C4-2B (cell line): ENCODE data around the gene SOD1.

Source experiments
- ZFX ChIP-seq: fragments of 450-650 bp; IDR thresholded peaks from 2 replicates; pipeline ENCODE4 v1.6.1; 2017
- TF ChIP-seq, protein P1 (sequence below): fragments of 450-650 bp; conservative IDR thresholded peaks from 2 replicates; pipeline ENCODE4 v1.5.1; 2017; ENCODE audit warnings: mild to moderate bottlenecking

DNA sequence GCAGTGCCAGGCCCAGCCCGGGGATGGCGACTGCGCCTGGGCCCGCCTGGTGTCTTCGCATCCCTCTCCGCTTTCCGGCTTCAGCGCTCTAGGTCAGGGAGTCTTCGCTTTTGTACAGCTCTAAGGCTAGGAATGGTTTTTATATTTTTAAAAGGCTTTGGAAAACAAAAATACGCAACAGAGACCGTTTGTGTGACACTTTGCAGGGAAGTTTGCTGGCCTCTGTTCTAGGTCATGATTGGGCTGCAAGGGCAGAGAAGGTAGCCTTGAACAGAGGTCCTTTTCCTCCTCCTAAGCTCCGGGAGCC, 719 bp downstream of the SOD1 start:
- TF ChIP-seq, protein P1, sequence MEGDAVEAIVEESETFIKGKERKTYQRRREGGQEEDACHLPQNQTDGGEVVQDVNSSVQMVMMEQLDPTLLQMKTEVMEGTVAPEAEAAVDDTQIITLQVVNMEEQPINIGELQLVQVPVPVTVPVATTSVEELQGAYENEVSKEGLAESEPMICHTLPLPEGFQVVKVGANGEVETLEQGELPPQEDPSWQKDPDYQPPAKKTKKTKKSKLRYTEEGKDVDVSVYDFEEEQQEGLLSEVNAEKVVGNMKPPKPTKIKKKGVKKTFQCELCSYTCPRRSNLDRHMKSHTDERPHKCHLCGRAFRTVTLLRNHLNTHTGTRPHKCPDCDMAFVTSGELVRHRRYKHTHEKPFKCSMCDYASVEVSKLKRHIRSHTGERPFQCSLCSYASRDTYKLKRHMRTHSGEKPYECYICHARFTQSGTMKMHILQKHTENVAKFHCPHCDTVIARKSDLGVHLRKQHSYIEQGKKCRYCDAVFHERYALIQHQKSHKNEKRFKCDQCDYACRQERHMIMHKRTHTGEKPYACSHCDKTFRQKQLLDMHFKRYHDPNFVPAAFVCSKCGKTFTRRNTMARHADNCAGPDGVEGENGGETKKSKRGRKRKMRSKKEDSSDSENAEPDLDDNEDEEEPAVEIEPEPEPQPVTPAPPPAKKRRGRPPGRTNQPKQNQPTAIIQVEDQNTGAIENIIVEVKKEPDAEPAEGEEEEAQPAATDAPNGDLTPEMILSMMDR: no peak
- no peak for TF ChIP-seq ZFX
